Measurements from ENCODE around the gene RNF224. TPM values are rescaled to one million over a fixed set of nuclear protein-coding genes. Genes with fewer than 3 reads are reported as not detected.
"Not testable (repeated sequence)": the region's sequence is repeated elsewhere in the genome, so short reads cannot be mapped to it uniquely, and the experiment has no call there.

Gene RNF224
- polyA plus RNA-seq, 1 experiment = not detected

- no peak for TF ChIP-seq CTCF (IDR thresholded peaks at IDR 0.05; ENCODE audit: insufficient read depth, low read depth, low read length)
- CTCF ChIA-PET = interaction anchor here (1.0 to 2.5 kb wide), 7 partner anchors 10 to 195 kb away, joined by 3 to 13 read pairs (median 5); partner anchors contain the start of genes NPDC1, RNF224 and STPG3
- POLR2A ChIA-PET = interaction anchor here (1.4 kb wide), 1 partner anchor 13 kb away, joined by 4 read pairs; the partner anchor contains the start of gene NELFB
- H3K36me3 ChIP-seq (ENCODE audit: control insufficient read depth, insufficient read depth, low read length) = peaks cover 11% of the 10 kb centered on the region
- no peak for DNase-seq (ENCODE audit: low read depth)
- H3K4me3 ChIP-seq (ENCODE audit: low read depth, low read length) = peak overlapping the region; percentile 97
- H3K27me3 ChIP-seq (ENCODE audit: control insufficient read depth, insufficient read depth, low read length) = no peaks in the 10 kb centered on the region
These were observed 14.4 kb downstream of the RNF224 start for GRCh38 chr9:137241490-137242268.

- TF ChIP-seq CTCF (IDR thresholded peaks at IDR 0.05; ENCODE audit: insufficient read depth, low read depth, low read length) = no peak
- DNase-seq (ENCODE audit: low read depth) = no peak
- ChIA-PET POLR2A (interaction anchor here (1.4 kb wide), 1 partner anchor 12 kb away, joined by 4 read pairs; the partner anchor contains the start of gene NELFB), CTCF (interaction anchor here (1.0 to 1.7 kb wide), 6 partner anchors 9 to 300 kb away, joined by 3 to 6 read pairs (median 4); partner anchors contain the start of genes NELFB, RNF224 and STPG3)
- Histone ChIP-seq H3K27me3 (ENCODE audit: control insufficient read depth, insufficient read depth, low read length) (no peaks in the 10 kb centered on the region), H3K36me3 (ENCODE audit: control insufficient read depth, insufficient read depth, low read length) (peaks cover 11% of the 10 kb centered on the region), H3K4me3 (ENCODE audit: low read depth, low read length) (peak overlapping the region; percentile 97)
These were observed 15.2 kb downstream of the RNF224 start for GRCh38 chr9:137242269-137243203.

- not testable (repeated sequence) for DNase-seq (ENCODE audit: low read depth); H3K4me3 ChIP-seq (ENCODE audit: low read depth, low read length); H3K27me3 ChIP-seq (ENCODE audit: control insufficient read depth, insufficient read depth, low read length)
- peaks cover 11% of the 10 kb centered on the region for H3K36me3 ChIP-seq (ENCODE audit: control insufficient read depth, insufficient read depth, low read length)
- CTCF ChIA-PET = interaction anchor here (1.0 to 1.7 kb wide), 5 partner anchors 8 to 300 kb away, joined by 3 to 5 read pairs (median 3); partner anchors contain the start of genes NELFB, RNF224 and STPG3
- POLR2A ChIA-PET = interaction anchor here (1.4 kb wide), 1 partner anchor 11 kb away, joined by 4 read pairs; the partner anchor contains the start of gene NELFB
These were observed 15.9 kb downstream of the RNF224 start for GRCh38 chr9:137243266-137243625.

- Histone ChIP-seq H3K4me3 (ENCODE audit: low read depth, low read length) (no peak overlapping the region), H3K27me3 (ENCODE audit: control insufficient read depth, insufficient read depth, low read length) (no peaks in the 10 kb centered on the region), H3K36me3 (ENCODE audit: control insufficient read depth, insufficient read depth, low read length) (peaks cover 11% of the 10 kb centered on the region)
- ChIA-PET POLR2A (interaction anchor here (0.9 kb wide), 1 partner anchor 11 kb away, joined by 3 read pairs; the partner anchor contains the start of gene NELFB), CTCF (interaction anchor here (1.3 to 2.5 kb wide), 5 partner anchors 7 to 180 kb away, joined by 3 to 10 read pairs (median 5); partner anchors contain the start of genes RNF224 and STPG3)
- TF ChIP-seq CTCF (IDR thresholded peaks at IDR 0.05; ENCODE audit: insufficient read depth, low read depth, low read length) = 0 out of 2 replicates have a peak, but pooled peaks have one; percentile 7
- DNase-seq (ENCODE audit: low read depth) = no peak
These were observed 16.6 kb downstream of the RNF224 start for GRCh38 chr9:137243626-137244485.

All from BJ (cell line).